Hematopoietic multipotent progenitor cell treated with erythropoietin and hydrocortisone succinate and interleukin-3 and kit ligand, for 6 days (in vitro differentiated cells): Measurements from ENCODE around the gene PEDS1.

Experiments
- DNase-seq: peaks from one replicate; pipeline ENCODE4 v3.0.0-alpha.2; 2015

PEDS1 gene

GRCh38 chr20:50130995-50131394, 22.5 kb downstream of the PEDS1 start:
- no peak for DNase-seq

- DNase-seq: no peak
Observed at GRCh38 chr20:50130356-50130723, 23.2 kb downstream of the PEDS1 start.

- peak; percentile 47 for DNase-seq
Observed at GRCh38 chr20:50129662-50130355, 23.7 kb downstream of the PEDS1 start.

DNA sequence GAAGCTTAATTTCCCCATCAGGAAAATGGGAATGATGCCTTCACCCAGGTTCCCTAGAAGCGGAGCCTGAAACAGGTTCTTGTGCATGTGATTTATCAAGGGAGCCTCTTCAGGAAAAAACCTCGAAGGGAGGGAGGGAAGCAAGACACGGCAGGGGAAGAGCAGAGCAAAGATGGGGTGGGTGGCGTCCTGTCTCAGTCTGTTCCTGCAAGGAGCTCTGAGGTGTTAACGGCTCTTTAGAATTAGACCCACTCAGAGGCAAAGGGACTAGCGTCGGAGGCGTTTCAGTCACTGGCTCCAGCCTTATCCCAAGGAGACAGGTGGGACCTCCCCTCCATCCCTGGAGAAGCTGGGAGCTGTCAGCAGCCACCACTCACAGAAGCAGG, 25.0 kb downstream of the PEDS1 start:
- DNase-seq: no peak

- DNase-seq: no peak
Observed at GRCh38 chr20:50127587-50128519, 25.7 kb downstream of the PEDS1 start.

DNA sequence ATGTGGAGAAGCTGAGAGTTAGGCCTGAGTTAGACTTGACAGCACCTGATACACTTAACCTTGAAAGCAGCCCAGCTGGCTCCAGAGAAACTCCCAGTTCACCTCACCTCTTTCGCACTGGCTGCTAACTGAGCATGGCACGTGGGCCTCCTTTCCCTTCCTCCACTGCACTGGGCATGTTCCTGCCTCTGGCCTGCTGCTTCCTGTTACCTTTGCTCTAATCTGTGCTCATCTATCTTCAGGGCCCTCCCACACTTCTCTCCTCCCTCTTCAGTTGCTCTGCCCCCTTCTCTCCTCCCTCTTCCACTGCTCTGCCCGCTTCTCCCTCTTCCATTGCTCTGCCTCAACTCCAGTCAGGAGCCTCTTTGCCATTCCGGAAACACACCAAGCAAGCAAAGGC, 26.9 kb downstream of the PEDS1 start:
- DNase-seq: no peak

- DNase-seq: no peak
Observed at GRCh38 chr20:50125279-50125678, 28.2 kb downstream of the PEDS1 start.

DNA sequence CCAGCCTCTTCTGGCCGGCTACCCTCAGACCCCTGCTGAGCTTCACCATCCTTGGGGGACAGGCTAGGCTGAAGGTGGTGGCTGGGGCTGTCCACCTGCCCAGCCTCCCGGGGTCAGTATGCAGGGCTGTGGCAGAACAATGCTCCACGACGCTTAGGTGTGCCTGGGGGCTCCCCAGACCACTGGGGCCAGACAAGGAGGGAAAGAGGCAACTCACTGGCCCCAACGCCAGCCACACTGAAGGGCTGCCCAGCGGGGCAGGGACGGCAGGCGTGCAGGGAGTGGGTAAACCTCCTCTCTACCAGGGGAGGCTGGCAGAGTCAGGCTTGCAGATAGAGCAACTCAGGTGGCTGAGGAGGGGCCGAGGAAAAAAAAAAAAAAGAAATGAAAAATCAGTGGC, 29.0 kb downstream of the PEDS1 start:
- DNase-seq: no peak

DNA sequence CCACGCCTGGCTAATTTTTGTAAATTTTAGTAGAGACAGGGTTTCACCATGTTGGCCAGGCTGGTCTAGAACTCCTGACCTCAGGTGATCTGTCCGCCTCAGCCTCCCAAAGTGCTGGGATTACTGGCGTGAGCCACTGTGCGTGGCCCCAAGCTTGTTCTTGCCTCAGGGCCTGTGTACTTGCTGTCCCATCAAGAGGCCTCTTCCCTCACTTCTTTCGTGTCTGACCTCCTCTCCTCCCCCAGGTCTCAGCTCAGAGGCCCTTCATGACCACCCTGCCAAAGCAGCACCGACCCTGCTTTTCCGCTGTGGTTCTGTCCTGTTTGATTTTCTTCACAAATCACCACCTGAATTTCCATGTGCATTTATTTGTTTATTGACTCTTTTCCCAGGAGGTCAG, 30.1 kb downstream of the PEDS1 start:
- no peak for DNase-seq

DNA sequence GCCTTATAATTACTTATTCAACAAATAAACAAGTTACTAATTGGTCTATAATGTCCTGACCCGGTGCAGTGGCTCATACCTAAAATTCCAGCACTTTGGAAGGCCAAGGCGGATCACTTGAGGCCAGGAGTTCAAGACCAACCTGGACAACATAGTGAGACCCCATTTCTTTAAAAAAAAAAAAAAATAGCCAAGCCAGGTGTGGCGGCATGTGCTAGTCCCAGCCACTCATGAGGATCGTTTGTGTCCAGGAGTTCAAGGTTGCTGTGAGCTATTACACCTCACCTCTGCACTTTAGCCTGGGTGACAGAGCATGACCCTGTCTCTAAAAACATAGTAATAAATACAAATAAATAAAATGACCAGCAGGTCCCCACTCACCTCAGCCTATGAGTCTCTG, 30.8 kb downstream of the PEDS1 start:
- no peak for DNase-seq

DNA sequence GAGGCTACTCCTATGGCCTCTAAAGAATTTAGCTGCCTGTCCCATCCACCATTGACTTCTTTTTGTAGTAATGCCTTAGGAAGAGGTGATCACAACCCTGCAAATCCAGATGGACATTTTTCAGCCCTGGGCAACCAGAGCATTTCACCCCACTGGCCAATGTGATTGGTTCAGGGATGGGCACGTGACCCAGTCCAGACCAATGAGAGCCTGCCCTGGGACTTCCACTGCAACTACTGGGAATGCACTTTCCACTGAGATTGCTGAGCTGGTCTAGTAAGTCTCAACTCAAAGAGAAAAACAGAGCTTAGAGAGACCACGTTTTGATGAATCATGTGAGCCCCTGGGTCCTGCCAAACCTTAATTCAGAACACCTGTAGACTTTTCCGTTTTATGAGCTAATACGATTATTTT, 31.7 kb downstream of the PEDS1 start:
- no peak for DNase-seq

DNA sequence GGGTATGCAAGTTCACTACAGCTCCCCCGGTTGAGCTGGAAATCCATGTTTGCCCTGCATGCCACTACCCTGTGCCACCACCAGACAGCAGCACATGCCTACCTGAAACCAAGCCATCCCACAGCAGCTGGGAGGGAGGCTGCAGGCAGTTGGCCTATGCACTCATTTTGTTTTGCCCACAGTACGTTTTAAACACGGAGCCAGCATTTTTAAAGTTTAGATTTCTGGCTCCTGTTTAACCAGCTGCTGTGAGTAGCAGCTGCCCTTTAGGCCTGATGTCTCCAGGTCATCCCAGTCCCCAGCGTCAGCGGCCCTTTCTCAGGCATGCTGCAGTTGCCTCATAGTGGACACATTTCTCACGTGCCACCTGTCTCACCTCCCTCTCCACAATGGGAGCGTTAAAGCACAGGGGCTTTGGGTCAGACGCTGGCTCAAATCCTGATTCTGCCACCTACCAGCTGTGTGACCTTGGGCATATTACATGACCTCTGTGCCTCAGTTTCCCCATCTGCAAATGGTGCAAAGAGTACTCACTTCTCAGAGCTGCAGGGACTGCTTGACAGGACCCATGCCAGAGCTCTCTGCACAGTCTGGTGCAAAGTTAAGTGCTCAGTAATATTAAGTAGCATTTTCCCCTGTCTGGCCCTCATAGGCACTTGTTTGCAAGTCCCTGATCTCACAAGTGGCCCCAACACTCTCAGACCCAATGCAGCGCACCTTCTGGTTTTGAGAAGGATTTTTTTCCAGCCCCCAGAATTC, 32.4 kb downstream of the PEDS1 start:
- peak; percentile 87 for DNase-seq

DNA sequence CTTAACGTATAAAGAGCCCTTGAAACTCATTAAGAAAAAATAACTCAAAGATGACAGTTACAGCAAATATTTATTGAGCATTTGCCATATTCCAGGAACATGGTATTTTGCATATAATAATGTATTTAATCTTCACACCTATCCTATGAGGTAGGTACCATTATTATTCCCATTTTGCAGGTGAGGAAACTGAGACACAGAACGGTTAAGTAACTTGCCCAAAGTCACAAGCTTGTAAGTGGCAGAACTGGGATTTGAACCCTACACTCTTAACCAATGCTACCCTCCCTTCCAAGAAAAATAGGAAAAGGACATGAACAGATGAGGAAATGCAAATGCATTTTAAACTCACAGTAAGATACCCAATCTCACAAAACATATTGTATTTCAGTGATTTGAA, 35.3 kb downstream of the PEDS1 start:
- DNase-seq: no peak

DNA sequence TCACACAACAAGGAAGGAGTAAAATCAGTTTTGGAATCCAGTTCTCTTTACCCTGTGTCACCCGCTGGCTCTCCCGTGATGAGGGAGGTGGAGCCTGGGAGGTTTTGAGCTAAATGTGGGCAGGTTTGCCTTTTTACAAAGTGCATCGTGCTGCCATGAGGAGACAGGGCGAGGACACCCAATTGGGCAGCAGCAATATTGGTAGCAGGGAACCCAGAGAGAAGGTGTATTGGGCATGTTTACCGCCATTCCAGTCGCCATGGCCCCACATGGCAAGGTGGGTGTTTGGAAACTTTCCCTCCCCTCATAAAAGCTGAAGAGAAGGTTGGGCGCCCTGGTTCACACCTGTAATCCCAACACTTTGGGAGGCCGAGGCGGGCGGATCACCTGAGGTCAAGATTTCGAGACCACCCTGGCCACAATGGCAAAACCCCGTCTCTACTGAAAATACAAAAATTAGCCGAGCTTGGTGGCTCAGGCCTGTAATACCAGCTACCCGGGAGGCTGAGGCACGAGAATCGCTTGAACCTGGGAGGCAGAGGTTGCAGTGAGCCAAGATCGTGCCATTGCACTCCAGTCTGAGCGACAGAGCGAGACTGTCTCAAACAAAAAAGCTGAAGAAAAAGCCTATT, 37.0 kb downstream of the PEDS1 start:
- DNase-seq: no peak

DNA sequence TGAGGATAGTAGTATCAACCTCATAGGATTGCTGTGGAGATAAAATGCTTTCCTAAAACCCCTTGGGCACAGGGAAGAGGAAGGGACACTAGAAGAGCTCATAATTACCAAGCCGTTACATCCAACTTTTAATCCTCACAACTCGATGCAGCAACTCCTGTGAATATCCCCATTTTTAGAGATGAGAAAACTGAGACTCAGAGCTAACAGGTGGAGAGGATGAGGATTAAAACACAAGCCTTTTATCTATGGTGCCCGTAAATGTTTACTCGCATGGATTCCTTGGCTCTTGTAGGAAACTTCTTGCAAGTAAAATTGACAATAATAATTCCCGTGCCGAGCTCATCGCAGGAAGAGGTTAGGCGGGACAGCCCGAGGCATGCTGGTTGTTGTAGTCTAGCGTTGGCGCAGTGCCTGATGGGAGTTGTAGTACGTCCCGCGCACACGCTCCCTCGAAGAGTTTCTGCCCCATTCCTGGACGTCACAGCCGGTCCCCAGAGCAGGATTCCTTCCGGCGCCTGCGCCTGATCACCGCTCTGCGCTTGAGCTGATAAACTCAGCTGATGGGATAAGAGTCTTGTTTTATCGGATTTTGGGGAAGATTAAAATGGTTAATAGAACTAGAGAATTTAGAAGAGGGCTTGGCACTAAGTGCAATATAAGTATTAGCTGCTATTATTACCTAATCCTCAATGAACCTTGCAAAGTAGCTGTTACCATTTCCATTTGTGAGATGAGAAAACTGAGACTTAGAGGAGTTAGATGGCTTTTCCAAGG, 37.7 kb downstream of the PEDS1 start:
- peak; percentile 99 for DNase-seq

- no peak for DNase-seq
Observed at GRCh38 chr20:50115041-50115512, 38.4 kb downstream of the PEDS1 start.

- DNase-seq: no peak
Observed at GRCh38 chr20:50113420-50114224, 39.9 kb downstream of the PEDS1 start.

GRCh38 chr20:50112512-50113419, 40.8 kb downstream of the PEDS1 start, which contains the start of gene UBE2V1:
TSS of gene UBE2V1 (minus strand) at chr20:50113150. CDS start at chr20:50113128, 22 bp downstream.
- DNase-seq: peak; percentile 94

DNA sequence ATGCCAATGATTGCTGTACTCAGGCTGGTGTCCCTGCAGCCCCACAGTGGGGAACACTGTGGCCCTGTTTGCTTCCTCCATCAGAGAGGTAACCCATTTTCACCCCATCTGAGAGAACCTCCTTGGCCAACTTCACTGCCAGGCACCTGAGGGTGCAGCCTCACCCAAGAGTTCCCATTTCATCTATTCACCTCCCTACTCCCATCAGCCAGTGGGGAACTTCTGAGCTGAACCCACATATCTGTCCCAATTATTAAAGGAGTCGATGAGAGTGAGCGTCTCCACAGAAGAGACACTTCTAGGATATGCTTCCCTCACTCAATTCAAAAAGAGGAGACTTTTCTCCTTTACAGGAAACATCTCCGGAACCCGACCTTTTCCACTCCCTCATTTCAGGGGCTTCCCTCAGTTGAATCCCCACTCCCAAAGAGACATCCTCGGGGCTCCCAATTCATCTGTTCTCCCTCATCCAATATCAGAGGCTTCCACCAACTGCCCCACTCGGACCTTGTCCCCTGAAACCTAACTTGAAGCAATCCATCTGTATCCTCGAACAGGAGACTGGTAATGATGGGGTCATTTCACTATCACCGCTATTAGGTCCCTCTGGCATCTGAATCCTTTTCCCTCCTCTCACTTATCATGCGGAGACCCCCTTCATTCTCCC, 41.6 kb downstream of the PEDS1 start:
- DNase-seq: no peak
